ENCODE measurements around the gene GPR82.
"Not testable (repeated sequence)": the region's sequence is repeated elsewhere in the genome, so short reads cannot be mapped to it uniquely, and the experiment has no call there.

GPR82 gene

DNA sequence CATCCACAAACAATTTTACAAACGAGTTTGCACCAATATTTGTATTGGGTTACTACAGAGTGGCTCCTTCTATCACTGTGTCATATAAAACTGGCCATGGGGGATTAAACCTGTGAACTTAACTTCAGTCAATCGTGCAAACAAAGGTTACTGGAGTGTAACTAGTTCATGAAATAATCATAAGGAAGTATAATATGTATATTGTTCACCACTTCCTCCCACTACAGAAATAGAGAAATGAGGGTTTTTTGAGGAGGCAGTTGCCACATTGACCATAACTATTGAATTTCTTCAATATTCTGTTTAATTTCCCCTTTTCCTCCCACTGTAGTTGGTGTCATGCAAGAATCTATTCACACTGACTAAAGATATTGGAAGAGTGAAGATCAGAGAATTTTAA lies at the start of gene GPR82:
Gene GPR82, plus strand, starts transcription at position 356 of the 400 bp plus-strand sequence. CDS start 2,846 bp downstream, outside the sequence.
- Histone ChIP-seq H3K4me3 (ENCODE audit: low read depth, low read length) (no peak within 1 kb of the TSS), H3K36me3 (no peaks in the 10 kb centered on the region), H3K27me3 (ENCODE audit: insufficient read depth, low read depth, severe bottlenecking) (no peaks in the 10 kb centered on the region), H3K9me3 (ENCODE audit: severe bottlenecking) (no peaks in the 10 kb centered on the region), H3K27ac (no peak within 1 kb of the TSS)
- no peak for TF ChIP-seq CTCF (IDR thresholded peaks at IDR 0.05; ENCODE audit: low read depth, low read length)
- no peak for DNase-seq

DNA sequence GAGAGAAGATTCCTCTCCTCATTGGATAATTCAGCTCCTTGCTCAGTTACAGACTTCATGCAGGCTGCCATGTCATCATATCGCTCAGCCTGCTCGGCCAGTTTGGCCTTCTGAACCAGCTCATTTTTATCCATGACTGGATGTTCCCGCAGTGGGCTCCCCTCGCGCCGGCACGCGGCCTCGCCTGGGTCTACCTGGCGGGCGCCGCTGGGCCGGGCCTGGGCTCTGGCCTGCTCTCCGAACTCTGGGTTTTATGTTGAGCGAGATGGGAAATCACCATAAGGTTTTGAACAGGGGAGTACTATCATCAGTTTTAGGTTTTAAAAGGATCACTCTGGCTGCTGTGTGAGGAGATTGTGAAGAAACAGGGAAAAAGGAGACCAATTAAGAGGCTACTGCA lies 47.6 kb upstream of the GPR82 start:
- H3K36me3 ChIP-seq; DNase-seq; H3K9me3 ChIP-seq (ENCODE audit: severe bottlenecking); H3K27me3 ChIP-seq (ENCODE audit: insufficient read depth, low read depth, severe bottlenecking); H3K27ac ChIP-seq; H3K4me3 ChIP-seq (ENCODE audit: low read depth, low read length): not testable (repeated sequence)

DNA sequence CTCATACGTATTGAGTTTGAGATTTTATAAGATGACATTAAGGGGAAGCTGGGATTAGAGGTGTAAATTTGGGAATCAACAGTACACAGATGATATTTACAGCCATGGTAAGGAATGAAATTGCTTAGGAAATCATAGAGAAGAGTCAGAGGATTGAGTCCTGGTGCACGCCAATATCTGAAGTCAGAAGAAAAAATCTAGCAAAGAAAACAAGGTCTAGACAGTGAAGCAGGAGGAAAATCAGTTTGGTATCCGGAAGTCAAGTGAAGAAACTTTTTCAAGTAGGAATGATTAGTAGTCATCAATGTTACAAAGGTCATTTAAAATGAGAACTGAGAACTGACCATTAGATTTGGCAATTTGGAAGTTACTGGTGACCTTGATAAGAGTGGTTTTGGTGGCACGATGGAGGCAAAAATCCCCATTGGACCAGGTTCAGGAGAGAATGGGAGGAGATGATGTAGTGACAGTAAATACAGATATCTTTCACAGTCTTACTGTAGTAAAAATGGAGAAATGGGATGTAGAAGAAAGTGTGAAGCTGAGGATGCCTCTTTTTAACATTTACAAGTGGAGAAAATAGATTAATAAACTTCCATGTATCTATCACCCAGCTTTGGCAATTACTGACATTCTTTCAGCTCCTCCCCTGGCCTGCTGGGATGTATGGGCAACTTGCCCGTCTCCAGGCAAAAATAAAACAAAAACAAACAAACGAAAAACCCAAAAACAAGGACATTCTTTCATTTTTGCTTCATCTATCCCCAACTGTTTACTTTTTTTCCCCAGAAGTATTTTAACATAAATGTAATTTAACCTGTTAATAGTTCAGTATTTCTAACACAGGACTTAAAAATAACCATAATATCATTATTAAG lies 46.6 kb upstream of the GPR82 start:
- no peaks in the 10 kb centered on the region for H3K36me3 ChIP-seq
- H3K4me3 ChIP-seq (ENCODE audit: low read depth, low read length) = no peak overlapping the region
- no peaks in the 10 kb centered on the region for H3K9me3 ChIP-seq (ENCODE audit: severe bottlenecking)
- H3K27ac ChIP-seq = no peak overlapping the region
- no peak for DNase-seq
- no peak for TF ChIP-seq CTCF (IDR thresholded peaks at IDR 0.05; ENCODE audit: low read depth, low read length)
- peaks cover 5% of the 10 kb centered on the region for H3K27me3 ChIP-seq (ENCODE audit: insufficient read depth, low read depth, severe bottlenecking)

- H3K9me3 ChIP-seq (ENCODE audit: severe bottlenecking) = no peaks in the 10 kb centered on the region
- peaks cover 8% of the 10 kb centered on the region for H3K27me3 ChIP-seq (ENCODE audit: insufficient read depth, low read depth, severe bottlenecking)
- TF ChIP-seq CTCF (IDR thresholded peaks at IDR 0.05; ENCODE audit: low read depth, low read length) = no peak
- H3K27ac ChIP-seq = no peak overlapping the region
- no peak overlapping the region for H3K4me3 ChIP-seq (ENCODE audit: low read depth, low read length)
- no peak for DNase-seq
- no peaks in the 10 kb centered on the region for H3K36me3 ChIP-seq
These were observed 39.8 kb upstream of the GPR82 start for GRCh38 chrX:41684138-41684537.

GRCh38 chrX:41684940-41685339 lies 39.0 kb upstream of the GPR82 start:
- H3K36me3 ChIP-seq = no peaks in the 10 kb centered on the region
- DNase-seq = no peak
- no peak for TF ChIP-seq CTCF (IDR thresholded peaks at IDR 0.05; ENCODE audit: low read depth, low read length)
- H3K27ac ChIP-seq = no peak overlapping the region
- H3K4me3 ChIP-seq (ENCODE audit: low read depth, low read length) = no peak overlapping the region
- H3K27me3 ChIP-seq (ENCODE audit: insufficient read depth, low read depth, severe bottlenecking) = peaks cover 8% of the 10 kb centered on the region
- no peaks in the 10 kb centered on the region for H3K9me3 ChIP-seq (ENCODE audit: severe bottlenecking)

DNA sequence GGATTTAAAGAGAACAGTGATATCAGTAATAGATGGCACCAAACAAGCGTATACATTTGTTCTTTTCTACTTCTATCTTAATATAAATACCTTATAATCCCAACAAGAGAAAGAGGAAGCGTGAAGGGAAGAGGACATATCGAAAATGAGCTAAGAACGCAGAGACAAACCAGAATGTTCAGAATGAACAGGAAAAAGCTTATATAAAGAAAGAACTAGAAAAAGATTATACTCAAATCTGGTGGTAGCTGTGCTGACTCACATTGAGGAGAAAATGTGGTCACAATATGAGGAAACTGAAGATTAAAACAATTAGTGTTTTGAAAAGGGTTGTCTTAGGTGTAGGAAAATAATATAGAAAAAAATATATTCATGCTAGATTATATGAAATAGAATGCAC lies 37.2 kb upstream of the GPR82 start:
- Histone ChIP-seq H3K36me3 (no peaks in the 10 kb centered on the region), H3K27me3 (ENCODE audit: insufficient read depth, low read depth, severe bottlenecking) (peaks cover 8% of the 10 kb centered on the region), H3K27ac (no peak overlapping the region), H3K9me3 (ENCODE audit: severe bottlenecking) (no peaks in the 10 kb centered on the region), H3K4me3 (ENCODE audit: low read depth, low read length) (no peak overlapping the region)
- DNase-seq = no peak
- TF ChIP-seq CTCF (IDR thresholded peaks at IDR 0.05; ENCODE audit: low read depth, low read length) = no peak
